ENCODE data around the gene GYS1. TPM values are rescaled to one million over a fixed set of nuclear protein-coding genes. Genes with fewer than 3 reads are reported as not detected.

GYS1 gene
- total RNA-seq, 1 donor: 43.2 TPM

- no peak for TF ChIP-seq CTCF (IDR thresholded peaks at IDR 0.05; ENCODE audit: insufficient read depth, low read depth, low read length)
- no peak overlapping the region for H3K4me3 ChIP-seq (ENCODE audit: low read depth, low read length)
- DNase-seq (ENCODE audit: low read depth): no peak
Measured at GRCh38 chr19:48950159-48950558, 43.0 kb downstream of the GYS1 start.

GRCh38 chr19:48947258-48947542 lies 45.9 kb downstream of the GYS1 start:
- no peak overlapping the region for H3K4me3 ChIP-seq (ENCODE audit: low read depth, low read length)
- TF ChIP-seq CTCF (IDR thresholded peaks at IDR 0.05; ENCODE audit: insufficient read depth, low read depth, low read length): no peak
- DNase-seq (ENCODE audit: low read depth): no peak

- no peak overlapping the region for H3K4me3 ChIP-seq (ENCODE audit: low read depth, low read length)
- TF ChIP-seq CTCF (IDR thresholded peaks at IDR 0.05; ENCODE audit: insufficient read depth, low read depth, low read length): no peak
- no peak for DNase-seq (ENCODE audit: low read depth)
Measured at GRCh38 chr19:48946463-48947257, 46.4 kb downstream of the GYS1 start.

- DNase-seq (ENCODE audit: low read depth): no peak
- no peak overlapping the region for H3K4me3 ChIP-seq (ENCODE audit: low read depth, low read length)
- no peak for TF ChIP-seq CTCF (IDR thresholded peaks at IDR 0.05; ENCODE audit: insufficient read depth, low read depth, low read length)
Measured at GRCh38 chr19:48945817-48946216, 47.3 kb downstream of the GYS1 start.

GRCh38 chr19:48945415-48945814 lies 47.7 kb downstream of the GYS1 start:
- DNase-seq (ENCODE audit: low read depth): no peak

GRCh38 chr19:48943081-48943480 lies 50.0 kb downstream of the GYS1 start:
- H3K4me3 ChIP-seq (ENCODE audit: low read depth, low read length): no peak overlapping the region
- TF ChIP-seq CTCF (IDR thresholded peaks at IDR 0.05; ENCODE audit: insufficient read depth, low read depth, low read length): no peak
- no peak for DNase-seq (ENCODE audit: low read depth)

More at GRCh38 chr19:48945415-48945814, 47.7 kb downstream of the GYS1 start:
- no peak for TF ChIP-seq CTCF (IDR thresholded peaks at IDR 0.05; ENCODE audit: insufficient read depth, low read depth, low read length)
- no peak overlapping the region for H3K4me3 ChIP-seq (ENCODE audit: low read depth, low read length)

- no peak overlapping the region for H3K4me3 ChIP-seq (ENCODE audit: low read depth, low read length)
- no peak for DNase-seq (ENCODE audit: low read depth)
- no peak for TF ChIP-seq CTCF (IDR thresholded peaks at IDR 0.05; ENCODE audit: insufficient read depth, low read depth, low read length)
Measured at GRCh38 chr19:48940902-48941301, 52.2 kb downstream of the GYS1 start.
